ENCODE data around the gene METRN. TPM values are rescaled to one million over a fixed set of nuclear protein-coding genes. Genes with fewer than 3 reads are reported as not detected.
A peak's percentile ranks its signal among the peaks of the same experiment; 100 is the strongest.

Gene METRN
- total and polyA plus RNA-seq, 3 donors from 2014 or later: 21.0 to 50.6 (median 34.9) TPM

DNA sequence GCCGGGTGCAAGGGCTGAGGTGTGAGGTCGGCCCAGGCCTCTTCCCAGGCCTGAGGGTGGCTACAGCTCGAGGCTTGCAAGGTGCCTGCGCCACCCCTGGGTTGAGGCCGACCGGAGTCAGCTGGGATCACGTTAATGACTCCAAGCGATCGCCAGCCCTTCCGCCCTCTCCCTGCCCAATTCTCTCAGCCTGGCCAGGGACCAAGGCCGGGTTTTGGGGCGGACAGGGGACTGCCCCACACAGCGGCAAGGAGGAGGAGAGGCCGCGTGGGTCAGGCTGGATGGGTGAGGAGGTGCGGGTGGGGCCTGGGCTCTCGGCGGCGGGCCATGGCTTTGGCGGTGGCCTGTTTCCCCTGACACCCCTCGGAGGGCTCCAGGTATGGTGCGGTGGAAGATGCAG, 21.6 kb upstream of the METRN start:
- no peak overlapping the region for H3K27ac ChIP-seq
- WGBS, 2 donors: 19 to 25% methylated on average over 10 to 22 of the region's 22 CpGs
- intact Hi-C loops (cut with DNase I; ENCODE audit: low total_unique reads): no loop called here
- TF ChIP-seq, protein P1, sequence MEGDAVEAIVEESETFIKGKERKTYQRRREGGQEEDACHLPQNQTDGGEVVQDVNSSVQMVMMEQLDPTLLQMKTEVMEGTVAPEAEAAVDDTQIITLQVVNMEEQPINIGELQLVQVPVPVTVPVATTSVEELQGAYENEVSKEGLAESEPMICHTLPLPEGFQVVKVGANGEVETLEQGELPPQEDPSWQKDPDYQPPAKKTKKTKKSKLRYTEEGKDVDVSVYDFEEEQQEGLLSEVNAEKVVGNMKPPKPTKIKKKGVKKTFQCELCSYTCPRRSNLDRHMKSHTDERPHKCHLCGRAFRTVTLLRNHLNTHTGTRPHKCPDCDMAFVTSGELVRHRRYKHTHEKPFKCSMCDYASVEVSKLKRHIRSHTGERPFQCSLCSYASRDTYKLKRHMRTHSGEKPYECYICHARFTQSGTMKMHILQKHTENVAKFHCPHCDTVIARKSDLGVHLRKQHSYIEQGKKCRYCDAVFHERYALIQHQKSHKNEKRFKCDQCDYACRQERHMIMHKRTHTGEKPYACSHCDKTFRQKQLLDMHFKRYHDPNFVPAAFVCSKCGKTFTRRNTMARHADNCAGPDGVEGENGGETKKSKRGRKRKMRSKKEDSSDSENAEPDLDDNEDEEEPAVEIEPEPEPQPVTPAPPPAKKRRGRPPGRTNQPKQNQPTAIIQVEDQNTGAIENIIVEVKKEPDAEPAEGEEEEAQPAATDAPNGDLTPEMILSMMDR (IDR thresholded peaks at IDR 0.05): no peak
- TF ChIP-seq POLR2A (IDR thresholded peaks at IDR 0.05): no peak
- no peaks in the 10 kb centered on the region for H3K36me3 ChIP-seq (ENCODE audit: low read depth, missing control alignments)
- no peaks in the 10 kb centered on the region for H3K9me3 ChIP-seq
- no peaks in the 10 kb centered on the region for H3K27me3 ChIP-seq
- H3K4me3 ChIP-seq: no peak overlapping the region
- no peak for DNase-seq
- peaks cover 19% of the 10 kb centered on the region for H3K4me1 ChIP-seq

DNA sequence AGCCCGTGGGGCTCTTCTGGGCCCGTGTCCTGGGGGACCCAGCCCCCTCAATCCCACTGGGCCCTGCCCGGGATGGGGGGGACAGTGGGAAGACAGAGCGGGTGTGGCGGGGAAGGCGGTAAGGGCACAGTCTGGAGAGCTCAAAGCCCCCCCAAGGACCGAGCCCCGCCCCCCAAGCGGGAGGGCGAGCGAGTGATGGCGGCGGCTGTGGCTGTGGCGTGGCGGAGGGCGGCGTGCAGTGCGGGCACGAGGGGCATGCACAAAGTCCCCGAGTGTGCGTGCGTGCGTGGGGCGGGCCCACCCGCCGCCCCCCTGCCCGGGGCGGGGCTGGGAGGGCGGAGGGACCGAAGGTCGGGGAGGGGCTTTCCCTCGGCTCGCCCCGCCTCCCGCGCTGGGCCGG, 21.2 kb upstream of the METRN start:
- H3K27ac ChIP-seq: no peak overlapping the region
- no peaks in the 10 kb centered on the region for H3K27me3 ChIP-seq
- no peak for TF ChIP-seq POLR2A (IDR thresholded peaks at IDR 0.05)
- TF ChIP-seq, protein P1 (IDR thresholded peaks at IDR 0.05): no peak
- H3K4me1 ChIP-seq: peaks cover 19% of the 10 kb centered on the region
- H3K4me3 ChIP-seq: no peak overlapping the region
- H3K9me3 ChIP-seq: no peaks in the 10 kb centered on the region
- no peaks in the 10 kb centered on the region for H3K36me3 ChIP-seq (ENCODE audit: low read depth, missing control alignments)
- DNase-seq: no peak
- intact Hi-C loops (cut with DNase I; ENCODE audit: low total_unique reads): no loop called here
- WGBS, 2 donors: 2 to 6% methylated on average over 19 to 23 of the region's 37 CpGs

DNA sequence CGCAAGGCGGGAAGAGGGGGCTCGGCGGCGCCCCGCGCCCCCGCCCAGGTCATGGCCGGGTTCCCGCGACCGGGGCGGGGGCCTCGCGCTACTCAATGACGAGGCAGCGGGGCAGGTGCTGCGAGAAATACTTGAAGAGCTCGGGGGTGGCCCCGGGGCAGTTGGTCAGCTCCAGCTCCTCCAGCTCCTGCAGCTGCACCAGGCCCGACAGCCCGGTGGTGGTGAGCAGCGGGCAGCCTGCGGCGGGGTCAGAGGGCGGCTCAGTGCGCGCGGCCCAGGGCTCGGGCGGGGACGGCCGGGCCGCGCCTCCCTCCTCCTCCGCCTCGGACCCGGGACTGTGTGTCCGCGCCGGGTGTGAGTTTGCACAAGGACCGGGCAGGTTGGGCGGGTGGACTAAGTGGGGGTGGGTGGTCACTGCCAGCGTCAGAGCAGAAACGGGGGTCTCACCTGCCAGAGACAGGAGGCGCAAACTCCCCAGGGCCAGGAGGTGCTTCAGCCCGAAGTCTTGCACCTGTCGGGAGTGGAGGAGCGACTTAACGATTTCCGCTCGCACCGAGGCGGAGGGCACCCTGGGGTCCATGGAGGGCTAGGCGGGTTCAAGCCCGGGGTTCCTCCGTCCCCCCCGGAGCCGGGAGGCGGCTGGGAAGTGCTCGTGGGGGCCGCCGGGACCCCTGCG, 20.6 kb upstream of the METRN start:
- H3K4me1 ChIP-seq: peaks cover 14% of the 10 kb centered on the region
- no peaks in the 10 kb centered on the region for H3K36me3 ChIP-seq (ENCODE audit: low read depth, missing control alignments)
- intact Hi-C loops (cut with DNase I; ENCODE audit: low total_unique reads): no loop called here
- TF ChIP-seq, protein P1 (IDR thresholded peaks at IDR 0.05): no peak
- no peak for TF ChIP-seq POLR2A (IDR thresholded peaks at IDR 0.05)
- H3K27ac ChIP-seq: no peak overlapping the region
- no peaks in the 10 kb centered on the region for H3K9me3 ChIP-seq
- DNase-seq: no peak
- no peaks in the 10 kb centered on the region for H3K27me3 ChIP-seq
- 0 to 4% methylated on average over 13 to 31 of the region's 64 CpGs for WGBS, 2 donors
- H3K4me3 ChIP-seq: peak overlapping the region in 1 of 2 donors; percentile 49

DNA sequence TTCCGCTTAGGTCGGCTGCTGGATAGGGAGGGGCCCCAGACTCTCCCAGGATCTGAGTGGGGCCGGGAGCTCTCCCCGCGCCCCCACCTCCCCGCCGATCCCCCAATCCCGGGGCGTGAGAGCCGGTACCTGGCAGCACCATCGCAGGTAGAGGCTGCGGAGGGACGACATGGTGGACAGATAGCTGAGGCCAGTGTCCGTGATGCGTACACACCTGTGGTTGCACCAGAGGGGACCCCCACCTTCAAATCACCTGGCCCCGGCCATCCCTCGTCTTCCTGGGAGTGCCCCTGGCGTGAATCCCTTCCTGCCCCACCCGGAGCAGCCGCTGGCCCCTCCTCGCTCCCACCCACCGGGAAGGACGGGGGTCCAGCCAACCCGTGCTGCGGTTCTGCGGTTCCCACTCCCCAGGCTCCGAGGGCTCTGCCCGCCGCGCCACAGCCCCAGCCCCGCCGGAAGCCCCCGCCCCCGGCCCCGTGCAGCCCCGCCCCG, 20.0 kb upstream of the METRN start:
- TF ChIP-seq, protein P1 (IDR thresholded peaks at IDR 0.05): no peak
- TF ChIP-seq POLR2A (IDR thresholded peaks at IDR 0.05): no peak
- Histone ChIP-seq H3K4me1 (peaks cover 9% of the 10 kb centered on the region), H3K9me3 (no peaks in the 10 kb centered on the region), H3K36me3 (ENCODE audit: low read depth, missing control alignments) (no peaks in the 10 kb centered on the region), H3K27me3 (no peaks in the 10 kb centered on the region), H3K4me3 (peak overlapping the region in 1 of 2 donors; percentile 49), H3K27ac (no peak overlapping the region)
- intact Hi-C loops (cut with DNase I; ENCODE audit: low total_unique reads): no loop called here
- 2% methylated on average over 37 of the region's 37 CpGs; no CpG with 5 or more reads in 1 of the 2 donors for WGBS, 2 donors
- DNase-seq: no peak
